ENCODE measurements around the gene NEDD4L. TPM values are rescaled to one million over a fixed set of nuclear protein-coding genes. Genes with fewer than 3 reads are reported as not detected.

The NEDD4L gene
- total and polyA plus RNA-seq, 4 experiments from 2014 or later: 2.8 to 4.1 (median 3.8) TPM

GRCh38 chr18:58172031-58172430 is 128.0 kb downstream of the NEDD4L start:
- H3K27me3 ChIP-seq (ENCODE audit: insufficient read depth, low read length): no peaks in the 10 kb centered on the region
- no peak overlapping the region for H3K27ac ChIP-seq (ENCODE audit: low read depth, low read length)
- no peaks in the 10 kb centered on the region for H3K9me3 ChIP-seq (ENCODE audit: control insufficient read depth in 1 of 2, low read length in 2 of 2)
- H3K27me3 Mint-ChIP-seq: peaks cover 0 to 3% of the 10 kb centered on the region in 2 donors
- intact Hi-C loops (cut with micrococcal nuclease): no loop called here
- H3K9me3 Mint-ChIP-seq: no peaks in the 10 kb centered on the region
- DNase-seq: no peak
- H3K4me1 ChIP-seq (ENCODE audit: insufficient read depth, low read length): no peaks in the 10 kb centered on the region
- H3K4me3 ChIP-seq (ENCODE audit: low read length in 2 of 2): no peak overlapping the region
- ChIA-PET CTCF (ENCODE audit: partially characterized antibody) (interaction anchor here (2.0 kb wide), 1 partner anchor 10 kb away, joined by 20 read pairs; no protein-coding TSS in a partner anchor), POLR2A (ENCODE audit: partially characterized antibody) (no interaction called here)
- no peak overlapping the region for H3K4me3 Mint-ChIP-seq
- no peaks in the 10 kb centered on the region for H3K4me1 Mint-ChIP-seq
- no peaks in the 10 kb centered on the region for H3K36me3 ChIP-seq (ENCODE audit: insufficient read depth, low read length)
- H3K27ac Mint-ChIP-seq: no peak overlapping the region
- H3K36me3 Mint-ChIP-seq: no peaks in the 10 kb centered on the region

- no peaks in the 10 kb centered on the region for H3K36me3 ChIP-seq (ENCODE audit: insufficient read depth, low read length)
- H3K4me1 Mint-ChIP-seq: no peaks in the 10 kb centered on the region
- no peaks in the 10 kb centered on the region for H3K27me3 ChIP-seq (ENCODE audit: insufficient read depth, low read length)
- H3K9me3 Mint-ChIP-seq: no peaks in the 10 kb centered on the region
- H3K4me1 ChIP-seq (ENCODE audit: insufficient read depth, low read length): no peaks in the 10 kb centered on the region
- no peak overlapping the region for H3K27ac ChIP-seq (ENCODE audit: low read depth, low read length)
- DNase-seq: no peak
- ChIA-PET POLR2A (ENCODE audit: partially characterized antibody) (no interaction called here), CTCF (ENCODE audit: partially characterized antibody) (interaction anchor here (2.0 kb wide), 1 partner anchor 8 kb away, joined by 20 read pairs; no protein-coding TSS in a partner anchor)
- peaks cover 0 to 7% of the 10 kb centered on the region in 2 donors for H3K27me3 Mint-ChIP-seq
- H3K36me3 Mint-ChIP-seq: no peaks in the 10 kb centered on the region
- intact Hi-C loops (cut with micrococcal nuclease): no loop called here
- H3K4me3 ChIP-seq (ENCODE audit: low read length in 2 of 2): no peak overlapping the region
- H3K9me3 ChIP-seq (ENCODE audit: control insufficient read depth in 1 of 2, low read length in 2 of 2): no peaks in the 10 kb centered on the region
- H3K27ac Mint-ChIP-seq: no peak overlapping the region
- no peak overlapping the region for H3K4me3 Mint-ChIP-seq
Measured at GRCh38 chr18:58174285-58174684, 130.3 kb downstream of the NEDD4L start.

GRCh38 chr18:58175122-58175785 is 131.2 kb downstream of the NEDD4L start:
- Histone ChIP-seq H3K4me3 (ENCODE audit: low read length in 2 of 2) (no peak overlapping the region), H3K27ac (ENCODE audit: low read depth, low read length) (no peak overlapping the region), H3K36me3 (ENCODE audit: insufficient read depth, low read length) (no peaks in the 10 kb centered on the region), H3K27me3 (ENCODE audit: insufficient read depth, low read length) (no peaks in the 10 kb centered on the region), H3K4me1 (ENCODE audit: insufficient read depth, low read length) (no peaks in the 10 kb centered on the region), H3K9me3 (ENCODE audit: control insufficient read depth in 1 of 2, low read length in 2 of 2) (no peaks in the 10 kb centered on the region)
- no peak overlapping the region for H3K4me3 Mint-ChIP-seq
- POLR2A ChIA-PET (ENCODE audit: partially characterized antibody): no interaction called here
- no peaks in the 10 kb centered on the region for H3K9me3 Mint-ChIP-seq
- peaks cover 0 to 6% of the 10 kb centered on the region in 2 donors for H3K27me3 Mint-ChIP-seq
- no peak for DNase-seq
- no peak overlapping the region for H3K27ac Mint-ChIP-seq
- H3K36me3 Mint-ChIP-seq: no peaks in the 10 kb centered on the region
- H3K4me1 Mint-ChIP-seq: no peaks in the 10 kb centered on the region
- intact Hi-C loops (cut with micrococcal nuclease): no loop called here
- CTCF ChIA-PET (ENCODE audit: partially characterized antibody): no interaction called here

DNA sequence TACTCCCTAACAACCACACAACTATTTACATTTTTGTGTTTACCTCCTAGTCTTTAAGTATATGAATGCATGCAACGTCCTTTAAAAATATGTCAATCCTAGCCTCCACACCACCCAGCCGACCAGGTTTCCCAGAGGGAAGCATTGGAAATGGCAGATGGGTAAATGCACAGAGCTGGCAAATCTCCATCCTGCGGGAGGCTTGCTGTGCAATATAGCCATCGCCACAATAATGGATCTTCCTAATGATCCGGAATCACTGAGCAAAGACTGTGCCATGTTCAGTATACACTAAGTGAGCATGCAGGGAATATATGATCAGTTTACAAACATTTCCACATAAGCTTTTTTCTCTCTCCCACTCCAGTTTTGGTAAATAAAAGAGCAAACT is 131.8 kb downstream of the NEDD4L start:
- H3K36me3 Mint-ChIP-seq: no peaks in the 10 kb centered on the region
- intact Hi-C loops (cut with micrococcal nuclease): no loop called here

DNA sequence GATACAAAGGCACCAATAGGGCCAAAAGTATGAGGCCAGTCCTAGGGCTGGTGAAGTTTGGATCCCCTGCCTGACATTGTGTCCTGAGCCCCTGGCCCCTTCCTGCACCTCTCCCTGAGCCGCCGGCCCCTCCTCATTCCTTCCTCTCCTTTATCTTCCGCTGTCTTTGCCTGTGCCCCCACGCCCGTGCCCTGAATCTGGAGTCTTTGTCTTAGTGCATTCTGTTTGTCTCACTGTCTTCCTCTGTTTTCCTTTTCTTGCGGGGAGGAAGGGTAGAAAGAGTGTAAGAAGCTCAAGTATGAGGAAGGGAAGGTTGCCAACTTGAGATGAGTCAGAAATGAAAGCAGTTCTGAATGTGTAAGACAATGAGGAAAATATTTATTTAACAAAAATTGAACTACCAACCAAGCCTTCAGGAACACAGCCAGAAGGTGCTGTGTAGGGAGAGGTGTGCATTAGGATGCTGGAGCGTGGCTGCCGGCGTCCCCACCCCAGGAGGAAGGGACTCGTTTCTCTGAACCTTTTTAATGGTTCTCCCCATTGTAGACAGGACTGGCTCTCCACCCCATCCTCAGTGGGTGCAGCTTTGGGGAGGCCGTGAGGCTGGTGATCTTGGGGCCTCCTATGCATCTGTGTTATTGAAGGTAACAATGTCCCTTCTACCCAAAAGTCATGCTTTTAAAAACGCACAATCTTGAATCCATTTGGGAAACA is 133.1 kb downstream of the NEDD4L start:
- H3K36me3 Mint-ChIP-seq: no peaks in the 10 kb centered on the region
- H3K4me1 ChIP-seq (ENCODE audit: insufficient read depth, low read length): no peaks in the 10 kb centered on the region
- H3K27ac Mint-ChIP-seq: no peak overlapping the region
- no peaks in the 10 kb centered on the region for H3K9me3 ChIP-seq (ENCODE audit: control insufficient read depth in 1 of 2, low read length in 2 of 2)
- H3K9me3 Mint-ChIP-seq: no peaks in the 10 kb centered on the region
- CTCF ChIA-PET (ENCODE audit: partially characterized antibody): interaction anchor here (1.5 to 2.5 kb wide), 2 partner anchors 41 to 145 kb away, joined by 4 to 5 read pairs; no protein-coding TSS in a partner anchor
- peaks cover 0 to 4% (median 2%) of the 10 kb centered on the region in 4 donors for H3K4me1 Mint-ChIP-seq
- H3K4me3 ChIP-seq (ENCODE audit: low read length in 2 of 2): no peak overlapping the region
- POLR2A ChIA-PET (ENCODE audit: partially characterized antibody): no interaction called here
- H3K4me3 Mint-ChIP-seq: no peak overlapping the region
- intact Hi-C loops (cut with micrococcal nuclease): no loop called here
- H3K27me3 ChIP-seq (ENCODE audit: insufficient read depth, low read length): no peaks in the 10 kb centered on the region
- peaks cover 3 to 6% of the 10 kb centered on the region in 2 donors for H3K27me3 Mint-ChIP-seq
- H3K27ac ChIP-seq (ENCODE audit: low read depth, low read length): no peak overlapping the region
- DNase-seq: no peak
- no peaks in the 10 kb centered on the region for H3K36me3 ChIP-seq (ENCODE audit: insufficient read depth, low read length)

More for the DNA sequence above, 131.8 kb downstream of the NEDD4L start:
- H3K4me1 ChIP-seq (ENCODE audit: insufficient read depth, low read length): no peaks in the 10 kb centered on the region
- no peak overlapping the region for H3K27ac ChIP-seq (ENCODE audit: low read depth, low read length)
- ChIA-PET POLR2A (ENCODE audit: partially characterized antibody) (no interaction called here), CTCF (ENCODE audit: partially characterized antibody) (no interaction called here)
- Mint-ChIP-seq H3K4me1 (peaks cover 0 to 3% (median 1%) of the 10 kb centered on the region in 4 donors), H3K27ac (no peak overlapping the region), H3K9me3 (no peaks in the 10 kb centered on the region), H3K4me3 (no peak overlapping the region), H3K27me3 (peaks cover 2 to 6% of the 10 kb centered on the region in 2 donors)
- H3K27me3 ChIP-seq (ENCODE audit: insufficient read depth, low read length): no peaks in the 10 kb centered on the region
- no peak overlapping the region for H3K4me3 ChIP-seq (ENCODE audit: low read length in 2 of 2)
- H3K36me3 ChIP-seq (ENCODE audit: insufficient read depth, low read length): no peaks in the 10 kb centered on the region
- no peak for DNase-seq
- H3K9me3 ChIP-seq (ENCODE audit: control insufficient read depth in 1 of 2, low read length in 2 of 2): no peaks in the 10 kb centered on the region

DNA sequence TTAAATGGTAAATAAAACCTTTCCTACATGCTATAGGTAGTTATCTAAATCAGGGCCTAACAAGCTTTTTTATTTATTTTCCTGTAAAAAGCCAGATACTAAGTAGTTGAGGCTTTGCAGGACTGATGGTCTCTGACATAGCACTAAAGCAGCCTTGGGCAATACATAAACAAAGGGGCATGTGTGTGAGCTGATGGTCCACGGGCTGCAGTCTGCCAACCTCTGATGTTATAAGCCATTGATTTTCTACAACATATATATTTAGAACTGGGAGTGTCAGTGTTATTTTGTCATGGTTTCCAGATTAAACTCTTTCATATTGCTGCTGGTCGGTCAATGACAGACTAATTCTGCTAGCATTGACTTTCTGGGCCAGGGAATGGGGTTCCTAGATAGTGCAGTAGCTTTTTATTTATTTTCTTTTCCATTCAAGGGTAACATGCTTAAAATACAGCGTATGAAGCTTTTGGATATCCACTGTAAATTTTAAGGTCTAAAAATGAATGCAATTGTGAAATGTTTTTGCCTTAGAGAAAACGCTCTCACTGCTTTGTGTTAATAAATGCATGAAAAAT is 134.0 kb downstream of the NEDD4L start:
- intact Hi-C loops (cut with micrococcal nuclease): no loop called here
- ChIA-PET POLR2A (ENCODE audit: partially characterized antibody) (no interaction called here), CTCF (ENCODE audit: partially characterized antibody) (interaction anchor here (1.5 to 2.5 kb wide), 2 partner anchors 42 to 144 kb away, joined by 4 to 5 read pairs; no protein-coding TSS in a partner anchor)
- Histone ChIP-seq H3K4me1 (ENCODE audit: insufficient read depth, low read length) (no peaks in the 10 kb centered on the region), H3K27me3 (ENCODE audit: insufficient read depth, low read length) (no peaks in the 10 kb centered on the region), H3K36me3 (ENCODE audit: insufficient read depth, low read length) (no peaks in the 10 kb centered on the region), H3K9me3 (ENCODE audit: control insufficient read depth in 1 of 2, low read length in 2 of 2) (no peaks in the 10 kb centered on the region), H3K4me3 (ENCODE audit: low read length in 2 of 2) (no peak overlapping the region), H3K27ac (ENCODE audit: low read depth, low read length) (no peak overlapping the region)
- Mint-ChIP-seq H3K36me3 (no peaks in the 10 kb centered on the region), H3K27me3 (peaks cover 3 to 5% of the 10 kb centered on the region in 2 donors), H3K4me1 (peaks cover 0 to 4% (median 2%) of the 10 kb centered on the region in 4 donors), H3K4me3 (no peak overlapping the region), H3K9me3 (no peaks in the 10 kb centered on the region), H3K27ac (no peak overlapping the region)
- no peak for DNase-seq

DNA sequence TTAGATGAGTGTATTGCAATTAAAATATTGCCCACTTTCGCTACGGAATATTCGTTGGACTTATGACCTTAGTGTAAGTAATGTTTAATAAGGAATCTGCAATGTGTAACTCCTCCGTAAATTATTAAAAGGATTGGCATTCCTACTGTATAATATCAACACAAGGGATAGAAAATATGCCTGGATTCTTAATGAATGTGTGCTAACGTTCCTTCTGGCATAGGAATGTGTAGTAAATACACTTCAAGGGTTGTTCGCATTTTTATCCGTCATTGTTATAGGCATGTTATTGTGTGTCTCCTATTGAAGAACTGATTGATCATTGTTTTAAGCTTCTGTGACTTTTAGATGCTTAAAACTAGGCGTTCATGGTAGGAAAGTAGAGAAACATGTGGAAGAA is 134.5 kb downstream of the NEDD4L start:
- no peaks in the 10 kb centered on the region for H3K36me3 ChIP-seq (ENCODE audit: insufficient read depth, low read length)
- H3K4me3 ChIP-seq (ENCODE audit: low read length in 2 of 2): no peak overlapping the region
- no peak for DNase-seq
- Mint-ChIP-seq H3K4me1 (peaks cover 0 to 4% (median 2%) of the 10 kb centered on the region in 4 donors), H3K4me3 (no peak overlapping the region), H3K9me3 (no peaks in the 10 kb centered on the region), H3K36me3 (no peaks in the 10 kb centered on the region), H3K27me3 (peaks cover 3 to 5% of the 10 kb centered on the region in 2 donors), H3K27ac (no peak overlapping the region)
- ChIA-PET POLR2A (ENCODE audit: partially characterized antibody) (no interaction called here), CTCF (ENCODE audit: partially characterized antibody) (interaction anchor here (1.5 to 2.5 kb wide), 2 partner anchors 42 to 143 kb away, joined by 4 to 5 read pairs; no protein-coding TSS in a partner anchor)
- no peak overlapping the region for H3K27ac ChIP-seq (ENCODE audit: low read depth, low read length)
- no peaks in the 10 kb centered on the region for H3K9me3 ChIP-seq (ENCODE audit: control insufficient read depth in 1 of 2, low read length in 2 of 2)
- no peaks in the 10 kb centered on the region for H3K27me3 ChIP-seq (ENCODE audit: insufficient read depth, low read length)
- no peaks in the 10 kb centered on the region for H3K4me1 ChIP-seq (ENCODE audit: insufficient read depth, low read length)
- intact Hi-C loops (cut with micrococcal nuclease): no loop called here
